A673 (cell line): ENCODE measurements around the gene TMPO. TPM values are rescaled to one million over a fixed set of nuclear protein-coding genes. Genes with fewer than 3 reads are reported as not detected.

Source experiments
- BruUV-seq: library from RNA; stranded (reverse); fragments of 400-500 nt; replicated peaks from 2 replicates; lab custom pipeline; 2021; lab: Mats Ljungman, UMichigan
- CTCF ChIA-PET: fragments of 300-600 bp; sonication (Branson Sonifier 250); formaldehyde crosslinking; loops from one replicate; lab custom pipeline; 2022; ENCODE audit warnings: antibody characterized with exemption; lab: Charles Lee
- POLR2A ChIA-PET: fragments of 300-600 bp; sonication (Branson Sonifier 250); formaldehyde crosslinking; loops from one replicate; lab custom pipeline; 2022; ENCODE audit warnings: antibody characterized with exemption; ENCODE audit not compliant: low non-redundant PET; lab: Charles Lee
- DNase-seq: peaks from one replicate; pipeline ENCODE4 v3.0.0-alpha.2; 2015; ENCODE audit warnings: low spot score
- H3K27ac ChIP-seq: fragments of 200-600 bp; sonication (generic); 2 replicates; pipeline ENCODE4 v1.5.1; 2016; ENCODE audit warnings: mixed run types, low read depth, mild to moderate bottlenecking, mixed read lengths, antibody characterized with exemption, low read length; ENCODE audit not compliant: poor library complexity, severe bottlenecking
- H3K27me3 ChIP-seq: fragments of 200-600 bp; sonication (generic); replicated peaks from 2 replicates; pipeline ENCODE4 v1.6.1; 2017; ENCODE audit warnings: mixed run types, low read depth, mild to moderate bottlenecking, mixed read lengths, antibody characterized with exemption, low read length; ENCODE audit not compliant: insufficient read depth, poor library complexity
- H3K36me3 ChIP-seq: fragments of 200-600 bp; sonication (generic); 2 replicates; pipeline ENCODE4 v1.6.1; 2016; ENCODE audit warnings: mixed run types, mild to moderate bottlenecking, mixed read lengths, antibody characterized with exemption, low read length; ENCODE audit not compliant: insufficient read depth, poor library complexity, severe bottlenecking
- H3K4me1 ChIP-seq: fragments of 200-600 bp; sonication (generic); 2 replicates; pipeline ENCODE4 v1.6.1; 2017; ENCODE audit warnings: mixed run types, mild to moderate bottlenecking, mixed read lengths, antibody characterized with exemption, low read length; ENCODE audit not compliant: insufficient read depth, poor library complexity, severe bottlenecking
- H3K4me3 ChIP-seq: fragments of 200-600 bp; sonication (generic); 2 replicates; pipeline ENCODE4 v1.5.1; 2016; ENCODE audit warnings: low read depth, mixed run types, mild to moderate bottlenecking, mixed read lengths, low read length; ENCODE audit not compliant: poor library complexity, severe bottlenecking
- H3K9me3 ChIP-seq: fragments of 200-600 bp; sonication (generic); 2 replicates; pipeline ENCODE4 v1.6.1; 2016; ENCODE audit warnings: mixed run types, low read depth, mild to moderate bottlenecking, mixed read lengths, antibody characterized with exemption, low read length; ENCODE audit not compliant: poor library complexity, severe bottlenecking
- EZH2 ChIP-seq: fragments of 200-600 bp; sonication (generic); IDR thresholded peaks from 2 replicates; pipeline ENCODE4 v1.6.1; 2017; ENCODE audit warnings: borderline replicate concordance, low read depth, mild to moderate bottlenecking, mixed read lengths, antibody characterized with exemption, low read length; ENCODE audit not compliant: poor library complexity, severe bottlenecking
- intact Hi-C: fragments of 100-400 bp; cut with micrococcal nuclease; formaldehyde crosslinking; loops from one replicate; pipeline ENCODE4 v1.10.0; 2022; ENCODE audit not compliant: unreplicated experiment
- total RNA-seq: library from RNA; stranded (reverse); gene quantifications from 2 replicates; pipeline ENCODE4 v1.2.3, GENCODE V29; 2021
- TF ChIP-seq, protein P1 (sequence below): fragments of 300-800, 200-600 bp; sonication (generic); conservative IDR thresholded peaks from 2 replicates; pipeline ENCODE4 v1.5.1; 2017; ENCODE audit warnings: low read depth, mild to moderate bottlenecking, antibody characterized with exemption, low read length, moderate library complexity, mixed read lengths

The TMPO gene
- total RNA-seq, 1 experiment from 2014 or later, result 296 TPM

DNA sequence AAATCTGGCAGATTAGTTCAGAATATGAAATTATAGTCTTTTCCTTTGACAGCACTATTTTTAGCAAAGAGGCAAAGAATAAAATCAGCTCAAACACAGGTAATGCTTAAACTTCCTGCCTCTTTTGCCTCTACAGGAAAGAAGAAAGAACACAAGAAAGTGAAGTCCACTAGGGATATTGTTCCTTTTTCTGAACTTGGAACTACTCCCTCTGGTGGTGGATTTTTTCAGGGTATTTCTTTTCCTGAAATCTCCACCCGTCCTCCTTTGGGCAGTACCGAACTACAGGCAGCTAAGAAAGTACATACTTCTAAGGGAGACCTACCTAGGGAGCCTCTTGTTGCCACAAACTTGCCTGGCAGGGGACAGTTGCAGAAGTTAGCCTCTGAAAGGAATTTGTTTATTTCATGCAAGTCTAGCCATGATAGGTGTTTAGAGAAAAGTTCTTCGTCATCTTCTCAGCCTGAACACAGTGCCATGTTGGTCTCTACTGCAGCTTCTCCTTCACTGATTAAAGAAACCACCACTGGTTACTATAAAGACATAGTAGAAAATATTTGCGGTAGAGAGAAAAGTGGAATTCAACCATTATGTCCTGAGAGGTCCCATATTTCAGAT lies 17.4 kb downstream of the TMPO start:
- CTCF ChIA-PET, result interaction anchor here (0.5 to 1.2 kb wide), 4 partner anchors 11 to 116 kb away, joined by 3 to 7 read pairs (median 4); no protein-coding TSS in a partner anchor
- Histone ChIP-seq H3K27me3 (no peaks in the 10 kb centered on the region), H3K9me3 (no peaks in the 10 kb centered on the region), H3K4me1 (peaks cover 20% of the 10 kb centered on the region), H3K4me3 (no peak overlapping the region), H3K27ac (peak overlapping the region; percentile 72), H3K36me3 (peaks cover 100% of the 10 kb centered on the region)
- intact Hi-C loops, result no loop called here
- no peak for TF ChIP-seq EZH2
- TF ChIP-seq, protein P1, sequence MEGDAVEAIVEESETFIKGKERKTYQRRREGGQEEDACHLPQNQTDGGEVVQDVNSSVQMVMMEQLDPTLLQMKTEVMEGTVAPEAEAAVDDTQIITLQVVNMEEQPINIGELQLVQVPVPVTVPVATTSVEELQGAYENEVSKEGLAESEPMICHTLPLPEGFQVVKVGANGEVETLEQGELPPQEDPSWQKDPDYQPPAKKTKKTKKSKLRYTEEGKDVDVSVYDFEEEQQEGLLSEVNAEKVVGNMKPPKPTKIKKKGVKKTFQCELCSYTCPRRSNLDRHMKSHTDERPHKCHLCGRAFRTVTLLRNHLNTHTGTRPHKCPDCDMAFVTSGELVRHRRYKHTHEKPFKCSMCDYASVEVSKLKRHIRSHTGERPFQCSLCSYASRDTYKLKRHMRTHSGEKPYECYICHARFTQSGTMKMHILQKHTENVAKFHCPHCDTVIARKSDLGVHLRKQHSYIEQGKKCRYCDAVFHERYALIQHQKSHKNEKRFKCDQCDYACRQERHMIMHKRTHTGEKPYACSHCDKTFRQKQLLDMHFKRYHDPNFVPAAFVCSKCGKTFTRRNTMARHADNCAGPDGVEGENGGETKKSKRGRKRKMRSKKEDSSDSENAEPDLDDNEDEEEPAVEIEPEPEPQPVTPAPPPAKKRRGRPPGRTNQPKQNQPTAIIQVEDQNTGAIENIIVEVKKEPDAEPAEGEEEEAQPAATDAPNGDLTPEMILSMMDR, result peak; percentile 66
- BruUV-seq, result no TSS peak
- POLR2A ChIA-PET, result interaction anchor here (0.5 kb wide), 1 partner anchor 34 kb away, joined by 15 read pairs; no protein-coding TSS in a partner anchor
- DNase-seq, result peak; percentile 74

DNA sequence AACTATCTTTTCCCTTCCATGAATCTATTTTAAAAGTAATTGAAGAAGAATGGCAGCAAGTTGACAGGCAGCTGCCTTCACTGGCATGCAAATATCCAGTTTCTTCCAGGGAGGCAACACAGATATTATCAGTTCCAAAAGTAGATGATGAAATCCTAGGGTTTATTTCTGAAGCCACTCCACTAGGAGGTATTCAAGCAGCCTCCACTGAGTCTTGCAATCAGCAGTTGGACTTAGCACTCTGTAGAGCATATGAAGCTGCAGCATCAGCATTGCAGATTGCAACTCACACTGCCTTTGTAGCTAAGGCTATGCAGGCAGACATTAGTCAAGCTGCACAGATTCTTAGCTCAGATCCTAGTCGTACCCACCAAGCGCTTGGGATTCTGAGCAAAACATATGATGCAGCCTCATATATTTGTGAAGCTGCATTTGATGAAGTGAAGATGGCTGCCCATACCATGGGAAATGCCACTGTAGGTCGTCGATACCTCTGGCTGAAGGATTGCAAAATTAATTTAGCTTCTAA lies 18.4 kb downstream of the TMPO start:
- CTCF ChIA-PET, result interaction anchor here (0.6 kb wide), 2 partner anchors 13 to 134 kb away, joined by 3 to 7 read pairs; no protein-coding TSS in a partner anchor
- H3K27ac ChIP-seq, result peak overlapping the region; percentile 72
- peaks cover 20% of the 10 kb centered on the region for H3K4me1 ChIP-seq
- no TSS peak for BruUV-seq
- intact Hi-C loops, result no loop called here
- TF ChIP-seq, protein P1, result no peak
- TF ChIP-seq EZH2, result no peak
- peak; percentile 28 for DNase-seq
- no peak overlapping the region for H3K4me3 ChIP-seq
- peaks cover 100% of the 10 kb centered on the region for H3K36me3 ChIP-seq
- H3K27me3 ChIP-seq, result no peaks in the 10 kb centered on the region
- POLR2A ChIA-PET, result no interaction called here
- no peaks in the 10 kb centered on the region for H3K9me3 ChIP-seq

DNA sequence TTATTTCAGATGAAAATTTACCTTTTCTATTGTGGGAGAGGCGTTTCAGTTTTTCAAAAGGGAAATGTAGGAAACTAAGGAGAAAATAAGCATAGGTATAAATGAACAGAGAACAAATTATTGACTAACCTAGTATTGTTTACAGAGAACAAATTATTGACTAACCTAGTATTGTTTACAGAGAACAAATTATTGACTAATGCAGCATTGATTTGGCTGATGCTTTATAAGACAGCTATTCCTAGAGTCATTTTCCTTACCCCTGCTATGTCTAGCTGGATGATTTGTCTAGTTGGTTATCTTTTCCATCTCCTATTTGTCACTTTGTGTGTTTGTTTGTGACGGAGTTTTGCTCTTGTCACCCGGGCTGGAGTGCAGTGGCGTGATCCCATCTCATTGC lies 22.6 kb downstream of the TMPO start:
- intact Hi-C loops, result no loop called here
- DNase-seq, result no peak
- Histone ChIP-seq H3K27ac (no peak overlapping the region), H3K4me1 (peaks cover 17% of the 10 kb centered on the region), H3K9me3 (no peaks in the 10 kb centered on the region), H3K36me3 (peaks cover 94% of the 10 kb centered on the region), H3K4me3 (no peak overlapping the region), H3K27me3 (no peaks in the 10 kb centered on the region)
- ChIA-PET POLR2A (no interaction called here), CTCF (no interaction called here)
- no TSS peak for BruUV-seq
- no peak for TF ChIP-seq EZH2
- TF ChIP-seq, protein P1, result no peak
